GM21360 (cell line): ENCODE data around the gene MATR3.
"Not testable (repeated sequence)": the region's sequence is repeated elsewhere in the genome, so short reads cannot be mapped to it uniquely, and the experiment has no call there.

Experiments
- ATAC-seq: cut with Tn5 transposase; IDR thresholded peaks from one replicate; pipeline ENCODE4 v1.9.1; 2021; ENCODE audit warnings: mild to moderate bottlenecking, moderate library complexity; ENCODE audit not compliant: unreplicated experiment

The MATR3 gene, protein sequence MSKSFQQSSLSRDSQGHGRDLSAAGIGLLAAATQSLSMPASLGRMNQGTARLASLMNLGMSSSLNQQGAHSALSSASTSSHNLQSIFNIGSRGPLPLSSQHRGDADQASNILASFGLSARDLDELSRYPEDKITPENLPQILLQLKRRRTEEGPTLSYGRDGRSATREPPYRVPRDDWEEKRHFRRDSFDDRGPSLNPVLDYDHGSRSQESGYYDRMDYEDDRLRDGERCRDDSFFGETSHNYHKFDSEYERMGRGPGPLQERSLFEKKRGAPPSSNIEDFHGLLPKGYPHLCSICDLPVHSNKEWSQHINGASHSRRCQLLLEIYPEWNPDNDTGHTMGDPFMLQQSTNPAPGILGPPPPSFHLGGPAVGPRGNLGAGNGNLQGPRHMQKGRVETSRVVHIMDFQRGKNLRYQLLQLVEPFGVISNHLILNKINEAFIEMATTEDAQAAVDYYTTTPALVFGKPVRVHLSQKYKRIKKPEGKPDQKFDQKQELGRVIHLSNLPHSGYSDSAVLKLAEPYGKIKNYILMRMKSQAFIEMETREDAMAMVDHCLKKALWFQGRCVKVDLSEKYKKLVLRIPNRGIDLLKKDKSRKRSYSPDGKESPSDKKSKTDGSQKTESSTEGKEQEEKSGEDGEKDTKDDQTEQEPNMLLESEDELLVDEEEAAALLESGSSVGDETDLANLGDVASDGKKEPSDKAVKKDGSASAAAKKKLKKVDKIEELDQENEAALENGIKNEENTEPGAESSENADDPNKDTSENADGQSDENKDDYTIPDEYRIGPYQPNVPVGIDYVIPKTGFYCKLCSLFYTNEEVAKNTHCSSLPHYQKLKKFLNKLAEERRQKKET

DNA sequence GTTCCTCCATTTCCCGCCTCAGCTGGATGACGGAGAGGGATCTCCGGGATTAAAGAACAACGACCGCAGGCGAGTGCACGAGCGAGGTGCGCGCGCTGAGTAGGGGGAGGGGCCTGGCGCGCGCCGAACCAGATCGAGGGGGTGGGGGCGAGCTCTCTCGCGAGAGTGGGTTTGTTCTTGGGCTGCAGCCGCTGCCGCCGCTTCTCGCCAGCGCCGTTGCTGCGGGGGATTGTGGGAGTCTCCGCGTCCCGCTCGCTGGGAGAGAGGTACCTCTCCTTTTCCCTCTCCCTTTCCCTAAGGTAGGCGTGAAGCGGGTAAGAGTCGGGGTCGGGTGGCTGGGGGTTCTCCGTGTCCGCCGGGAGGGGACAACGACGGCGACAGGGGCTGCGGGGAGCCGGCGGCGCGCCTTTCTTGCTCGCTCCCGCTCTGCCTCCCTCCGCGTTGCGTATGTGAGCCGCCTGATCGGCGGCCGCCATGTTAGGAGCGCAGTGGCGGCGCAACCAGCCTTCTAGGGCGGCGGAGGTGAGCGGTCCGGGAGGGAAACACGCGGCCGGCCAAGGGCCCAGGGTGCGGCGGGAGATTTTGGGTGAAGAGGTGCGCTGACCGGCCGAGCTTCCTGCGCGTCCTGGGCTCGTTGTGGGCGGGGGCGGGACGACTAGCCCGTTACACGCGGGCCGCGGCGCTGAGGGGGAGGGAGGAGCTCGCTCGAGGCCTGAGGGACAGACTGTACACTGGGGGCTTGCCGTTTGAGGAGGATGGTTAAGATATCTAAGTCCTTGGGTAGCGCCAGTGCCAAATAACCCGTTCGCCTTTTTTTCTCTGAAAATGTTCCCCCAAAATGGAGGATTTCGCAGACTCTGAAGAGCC, at the start of gene MATR3:
TSS of gene MATR3 (plus strand) at position 234 of the 867 bp plus-strand sequence. CDS start 13,676 bp downstream, outside the sequence.
- peak; percentile 66 for ATAC-seq

DNA sequence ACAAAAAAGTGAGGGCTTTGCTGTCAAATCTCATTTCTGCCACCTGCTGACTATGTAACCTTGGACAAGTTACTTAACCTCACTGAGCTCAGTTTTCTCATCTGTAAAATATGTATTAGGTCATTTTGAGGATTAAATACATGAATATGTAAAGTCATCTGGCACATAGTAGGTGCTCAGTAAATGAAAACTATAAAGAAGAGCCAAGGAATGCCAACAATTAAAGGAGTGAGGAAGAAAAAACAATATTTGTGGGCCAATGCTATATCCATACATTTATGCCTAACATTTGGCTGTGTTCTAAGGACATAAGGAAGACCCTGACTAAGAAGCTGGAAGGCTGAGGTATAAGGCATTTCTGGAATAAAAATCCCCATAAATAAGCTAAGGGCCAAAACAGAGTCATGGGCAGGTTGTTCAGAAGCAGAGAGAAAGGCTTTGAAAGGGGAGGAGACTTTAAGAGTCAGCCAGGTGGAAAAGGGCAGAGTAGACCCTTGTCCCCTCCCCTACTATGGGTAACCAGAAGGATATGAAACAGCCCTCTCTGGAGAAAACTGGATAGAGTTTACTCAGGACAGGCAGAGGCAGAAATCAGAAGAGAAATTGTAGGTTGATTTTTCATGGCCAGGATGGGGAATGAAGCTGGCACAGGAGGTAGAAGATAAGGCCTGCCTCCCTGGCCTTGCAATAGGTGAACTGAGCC, 47.8 kb upstream of the MATR3 start:
- no peak for ATAC-seq

DNA sequence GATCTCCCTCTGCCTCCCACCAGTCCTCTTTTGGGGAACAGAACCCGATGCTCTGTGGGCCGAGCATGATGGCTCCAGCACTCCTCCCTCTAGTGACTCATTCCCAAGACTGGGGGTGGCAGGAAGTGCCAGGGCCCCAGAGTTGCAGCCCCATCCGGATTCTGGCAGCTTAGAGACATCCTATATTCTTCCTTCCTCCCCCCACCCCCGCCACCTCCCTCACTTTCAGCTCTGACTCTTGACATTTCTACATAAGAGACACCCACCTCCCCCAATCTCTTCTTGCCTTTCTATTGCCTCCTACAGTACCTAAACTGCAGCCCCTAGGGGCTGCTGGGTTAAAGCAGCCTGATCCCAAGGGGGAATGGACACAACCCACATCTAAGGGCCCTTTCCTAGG, 47.1 kb upstream of the MATR3 start:
- ATAC-seq = no peak

DNA sequence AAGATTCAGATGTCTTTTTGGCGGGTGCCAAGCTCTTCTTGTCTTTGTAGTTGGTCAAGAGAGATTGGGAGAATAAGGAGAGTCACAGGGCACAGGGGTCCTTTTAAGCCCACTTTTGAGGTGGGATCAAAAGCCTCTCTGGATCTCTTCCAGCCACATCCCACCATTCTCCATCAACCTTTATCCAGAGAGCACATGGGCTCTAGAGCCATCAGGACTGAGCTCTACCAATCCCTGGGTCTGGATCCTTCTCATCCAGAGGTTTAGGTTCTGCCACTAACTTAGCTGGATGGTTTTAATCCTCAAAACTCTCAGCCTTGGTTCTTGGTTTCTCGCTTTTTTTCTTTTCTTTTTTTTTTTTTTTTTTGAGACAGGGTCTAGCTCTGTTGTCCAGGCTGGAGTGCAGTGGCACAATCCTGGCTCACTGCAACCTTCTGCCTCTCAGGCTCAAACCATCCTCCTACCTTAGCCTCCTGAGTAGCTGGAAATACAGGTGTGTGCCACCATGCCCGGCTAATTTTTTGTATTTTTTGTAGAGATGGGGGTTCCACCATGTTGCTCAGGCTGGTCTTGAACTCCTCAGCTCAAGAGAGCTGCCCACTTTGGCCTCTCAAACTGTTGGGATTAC, 44.6 kb upstream of the MATR3 start:
- no peak for ATAC-seq

DNA sequence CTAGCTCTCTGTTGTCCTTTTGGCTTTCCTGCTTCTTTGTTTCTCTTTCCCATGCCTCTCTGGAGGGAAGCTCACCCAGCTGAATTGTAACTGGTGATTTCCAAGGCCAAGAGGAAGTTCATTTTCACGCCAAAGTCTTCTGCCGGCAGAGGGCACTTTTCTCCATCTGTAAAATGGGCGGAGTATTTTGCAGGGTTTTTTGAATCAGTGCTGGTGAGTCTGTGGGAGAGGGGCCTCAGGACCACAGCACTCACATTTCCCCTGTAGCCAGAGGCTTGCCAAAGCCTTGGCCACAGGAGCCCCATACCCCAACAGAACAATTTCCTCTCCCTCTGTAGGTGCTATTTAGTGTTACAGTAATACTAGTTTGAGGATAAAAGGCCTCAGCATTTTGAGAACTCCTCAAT, 42.3 kb upstream of the MATR3 start:
- no peak for ATAC-seq

DNA sequence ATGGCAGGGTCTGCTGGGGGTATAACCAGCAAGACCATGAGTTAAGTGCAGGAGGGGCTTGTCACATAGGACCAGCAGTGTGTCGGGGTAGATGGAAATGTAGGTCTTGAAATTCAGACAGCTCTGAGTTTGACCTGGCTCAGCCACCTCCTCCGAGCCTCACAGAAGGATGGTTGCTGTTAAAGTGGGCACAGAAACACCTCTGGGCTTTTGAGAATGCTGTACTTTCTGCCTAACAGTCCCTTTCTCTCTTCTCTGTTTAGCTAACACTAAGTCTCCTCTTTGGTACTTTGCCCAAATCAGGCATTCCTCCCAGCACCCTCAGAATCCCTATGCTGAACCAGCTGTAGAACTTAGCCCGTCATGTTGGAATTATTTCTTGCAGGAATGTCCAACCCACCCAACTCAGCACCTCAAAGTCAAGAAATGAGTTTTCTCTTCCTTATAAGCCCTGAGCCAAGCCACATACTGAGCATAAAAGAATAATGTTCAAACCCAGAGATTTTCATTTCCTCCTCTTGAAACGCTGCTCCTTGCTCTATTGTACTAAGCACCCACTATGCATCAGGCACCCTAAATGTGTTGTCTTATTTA, 41.7 kb upstream of the MATR3 start:
- ATAC-seq = no peak

DNA sequence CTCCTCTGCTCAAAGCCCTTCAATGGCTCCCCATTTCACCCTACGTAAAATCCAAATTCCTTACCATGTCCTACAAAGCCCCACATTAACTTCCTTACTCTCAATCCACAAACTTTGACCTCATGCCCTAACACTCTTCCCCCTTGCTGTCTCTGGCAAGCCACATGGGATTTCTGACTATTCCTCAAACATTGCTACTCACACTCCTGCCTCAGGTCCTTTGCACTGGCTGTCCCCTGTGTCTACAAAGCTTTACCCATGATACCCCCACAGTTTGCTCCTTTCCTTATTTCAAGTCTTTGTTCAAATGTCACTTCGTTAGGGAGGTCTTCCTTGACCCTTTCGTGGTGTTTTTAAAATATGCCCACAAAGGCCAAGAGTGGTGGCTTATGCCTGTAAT, 40.4 kb upstream of the MATR3 start:
- no peak for ATAC-seq

DNA sequence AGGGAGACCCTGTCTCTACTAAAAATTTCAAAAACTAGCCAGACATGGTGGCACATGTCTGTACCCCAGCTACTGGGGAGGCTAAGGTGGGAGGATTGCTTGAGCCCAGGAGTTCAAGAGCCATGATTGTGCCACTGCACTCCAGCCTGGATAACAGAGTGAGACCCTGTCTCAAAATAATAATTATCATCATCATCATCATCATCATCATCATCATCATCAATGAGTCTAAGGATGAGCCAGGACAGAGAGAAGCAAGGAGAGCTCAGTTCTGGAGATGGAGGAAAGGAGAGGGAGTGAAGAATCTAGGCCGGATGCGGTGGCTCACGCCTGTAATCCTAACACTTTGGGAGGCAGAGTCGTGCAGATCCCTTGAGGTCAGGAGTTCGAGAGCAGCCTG, 36.7 kb upstream of the MATR3 start:
- no peak for ATAC-seq

DNA sequence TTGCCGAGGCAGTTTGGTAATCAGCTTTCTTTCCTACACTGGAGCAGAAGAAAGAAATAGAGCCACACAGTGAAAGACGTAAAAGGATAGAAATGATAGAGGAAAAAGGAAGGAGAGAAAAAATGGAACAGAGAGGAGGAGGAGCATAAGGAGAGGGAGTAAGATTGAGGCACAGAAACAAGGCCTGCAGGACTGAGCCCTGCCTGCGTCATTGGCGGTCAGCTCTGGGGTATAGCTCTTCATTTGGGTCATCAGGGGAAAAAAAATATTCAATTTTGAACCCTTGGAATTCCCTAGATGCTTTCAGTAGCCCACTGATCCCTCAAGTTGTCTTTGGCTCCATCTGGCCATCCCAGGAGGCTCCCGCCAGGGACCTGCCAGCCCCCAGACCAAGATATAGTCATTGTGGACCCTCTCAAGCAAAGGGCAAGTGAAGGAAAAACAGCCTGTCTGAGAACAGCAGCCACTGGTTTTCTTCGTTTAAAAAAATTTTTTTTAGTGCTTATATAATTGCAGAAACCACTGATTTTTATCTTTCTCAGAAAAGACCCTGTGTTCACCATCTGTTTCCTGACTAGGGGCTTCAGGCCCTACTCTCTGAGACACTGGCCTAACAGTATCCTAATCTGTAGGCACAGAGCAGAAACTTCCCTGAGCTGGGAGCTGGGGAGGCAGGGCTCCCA, 31.3 kb upstream of the MATR3 start:
- ATAC-seq = no peak

DNA sequence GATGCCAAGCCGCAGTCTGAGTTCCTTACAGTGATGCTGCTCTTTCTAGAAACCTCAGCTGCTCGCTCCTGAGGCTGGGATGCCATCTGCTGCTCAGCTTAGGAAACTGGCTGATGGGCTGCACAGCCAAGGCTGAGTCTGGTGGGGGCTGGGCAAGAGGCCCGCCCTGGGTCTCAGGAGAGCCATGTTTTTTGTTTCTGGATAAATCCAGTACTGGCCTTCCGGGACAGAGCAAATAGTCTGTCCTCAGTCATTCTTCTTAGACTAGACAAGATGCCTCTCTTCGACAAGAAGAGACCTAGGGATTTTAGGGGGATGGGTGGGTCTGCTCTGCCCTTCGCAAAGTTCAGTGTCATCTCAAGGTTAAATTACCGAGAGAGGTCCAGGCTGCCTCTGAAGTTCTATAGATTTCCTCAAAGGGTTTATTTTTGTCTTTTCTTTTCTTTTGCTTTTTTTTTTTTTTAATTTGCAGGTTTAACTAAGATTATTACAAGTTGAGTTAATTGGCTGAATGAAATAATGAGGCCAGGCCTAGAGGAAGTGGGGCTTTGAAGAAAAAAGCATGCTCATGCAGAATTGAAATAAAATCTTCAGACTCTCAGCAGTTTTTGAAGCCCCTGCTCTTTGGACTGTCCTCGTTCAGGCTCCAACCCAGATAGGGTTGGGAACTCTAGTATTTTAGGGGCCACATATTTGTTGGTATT, 30.6 kb upstream of the MATR3 start:
- peak; percentile 68 for ATAC-seq

DNA sequence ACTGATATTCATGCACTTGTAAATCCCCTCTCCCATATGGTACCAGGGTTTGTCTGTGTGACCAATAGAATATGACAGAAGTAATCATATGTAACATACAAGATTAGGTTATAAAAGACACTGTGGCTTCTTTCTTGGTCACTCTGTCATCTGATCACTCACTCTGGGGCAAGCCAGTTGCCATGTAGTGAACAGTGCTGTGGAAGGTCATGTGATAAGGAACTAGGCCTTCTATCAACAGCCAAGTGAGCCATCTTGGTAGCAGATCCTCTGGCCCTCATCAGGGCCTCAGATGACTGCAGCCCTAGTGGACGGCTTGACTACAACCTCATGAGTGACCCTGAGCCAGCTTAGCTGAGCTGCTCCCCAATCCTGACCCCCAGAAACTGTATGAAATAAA, 30.0 kb upstream of the MATR3 start:
- no peak for ATAC-seq

DNA sequence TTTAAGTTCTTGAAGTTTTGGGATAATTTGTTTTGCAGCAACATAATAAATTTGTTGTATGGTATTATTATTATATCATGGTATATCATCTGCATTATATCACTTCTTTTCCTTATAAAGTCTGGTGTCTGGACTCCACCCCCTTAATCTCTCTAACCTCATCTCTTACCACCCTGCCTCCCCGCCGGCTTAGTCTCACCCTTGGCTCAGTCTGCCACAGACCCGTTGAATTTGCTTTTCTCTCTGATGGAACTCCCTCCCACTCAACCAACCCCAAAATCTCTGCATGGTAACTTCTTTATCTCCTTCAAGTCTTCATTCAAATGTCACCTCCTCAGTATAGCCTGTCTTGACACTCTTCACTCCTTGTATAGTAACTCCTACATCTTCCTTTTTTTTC, 29.6 kb upstream of the MATR3 start:
- no peak for ATAC-seq

DNA sequence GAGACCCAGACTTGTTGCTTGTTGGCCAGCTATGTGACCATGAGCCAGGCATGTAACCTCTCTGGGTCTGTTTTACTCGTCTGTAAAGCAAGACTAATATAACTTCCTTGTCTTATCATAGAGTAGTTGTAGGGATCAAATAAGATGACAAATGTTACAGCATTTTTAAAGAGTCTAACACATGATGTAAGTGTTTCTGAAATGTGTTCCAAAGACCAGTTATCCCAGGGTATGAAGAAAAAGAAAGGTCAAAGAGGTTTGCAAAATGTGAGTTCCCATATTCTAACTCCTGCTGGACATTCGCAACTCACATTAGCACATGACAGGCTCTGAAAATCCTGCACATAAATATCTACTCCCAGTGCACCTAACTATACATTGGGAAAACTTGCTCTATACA, 28.5 kb upstream of the MATR3 start:
- ATAC-seq = no peak

DNA sequence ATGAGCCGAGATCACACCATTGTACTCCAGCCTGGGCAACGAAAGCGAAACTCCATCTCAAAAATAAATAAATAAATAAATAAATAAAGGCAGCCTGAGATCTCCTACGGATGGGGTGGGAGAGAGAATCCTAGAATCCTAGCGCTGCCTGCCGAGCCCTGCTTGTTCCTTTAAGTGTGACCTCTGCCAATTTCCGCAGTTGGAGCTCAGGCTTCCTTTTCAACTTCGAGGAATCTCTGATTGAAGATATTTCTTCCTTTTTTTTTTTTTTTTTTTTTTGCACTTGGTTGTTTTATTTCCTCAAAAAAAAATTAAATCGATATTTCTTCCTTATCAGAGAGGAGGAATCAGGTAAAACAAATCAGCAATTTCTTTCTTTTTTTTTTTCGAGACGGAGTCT, 27.3 kb upstream of the MATR3 start:
- ATAC-seq = no peak

DNA sequence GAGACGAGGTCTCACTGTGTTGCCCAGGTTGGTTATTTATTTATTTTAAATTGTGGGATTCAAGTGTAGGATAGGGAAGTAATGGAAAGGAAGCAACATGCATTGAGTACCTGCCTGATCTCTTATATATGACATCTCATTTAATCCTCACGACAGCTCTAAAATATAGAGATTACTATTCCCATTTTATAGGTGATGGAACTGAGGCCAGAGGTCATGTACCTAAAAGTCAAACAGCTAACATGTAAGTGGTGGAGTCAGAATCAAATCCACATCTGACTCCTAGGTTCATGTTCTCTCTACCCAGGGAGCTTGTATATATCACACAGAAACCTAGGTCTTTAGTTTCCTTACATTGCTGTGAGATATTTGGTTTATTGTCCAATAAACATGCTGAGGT, 26.1 kb upstream of the MATR3 start:
- no peak for ATAC-seq

DNA sequence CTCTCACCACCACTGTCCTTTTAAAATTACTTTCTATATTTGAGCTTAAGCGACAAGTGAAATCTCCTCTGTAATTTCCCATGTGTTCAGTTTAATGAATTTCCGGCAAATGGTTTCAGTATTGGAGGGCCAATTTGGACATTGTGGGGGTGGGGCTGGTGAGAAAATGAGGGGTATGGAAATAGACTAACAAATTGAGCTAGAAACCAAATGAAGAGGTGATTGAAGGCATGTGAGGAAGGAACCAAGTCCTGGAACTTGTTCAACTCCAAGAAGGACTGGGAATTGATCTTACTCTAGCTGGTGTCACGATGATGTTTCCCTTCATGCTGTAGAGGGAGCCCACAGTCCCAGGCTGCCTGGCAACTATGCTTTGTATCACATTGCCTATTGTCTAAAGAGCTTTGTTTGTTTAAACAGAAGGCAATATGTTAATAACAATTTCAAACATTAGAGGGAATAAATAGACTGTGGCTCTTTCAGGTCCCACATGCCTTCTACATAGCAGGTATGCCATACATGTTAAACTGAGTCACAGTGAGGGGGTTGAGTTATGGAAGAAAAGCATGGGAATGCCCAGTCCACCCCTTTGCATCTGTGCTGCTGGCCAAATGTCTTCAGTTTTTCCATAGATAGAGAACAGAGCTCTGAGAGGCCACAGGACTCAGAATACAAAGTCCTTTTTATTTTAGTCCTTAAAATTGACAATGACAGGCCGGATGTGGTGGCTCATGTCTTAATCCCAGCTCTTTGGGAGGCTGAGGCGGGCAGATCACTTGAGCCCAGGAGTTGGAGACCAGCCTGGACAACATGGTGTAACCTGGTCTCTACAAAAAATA, 25.0 kb upstream of the MATR3 start:
- no peak for ATAC-seq

DNA sequence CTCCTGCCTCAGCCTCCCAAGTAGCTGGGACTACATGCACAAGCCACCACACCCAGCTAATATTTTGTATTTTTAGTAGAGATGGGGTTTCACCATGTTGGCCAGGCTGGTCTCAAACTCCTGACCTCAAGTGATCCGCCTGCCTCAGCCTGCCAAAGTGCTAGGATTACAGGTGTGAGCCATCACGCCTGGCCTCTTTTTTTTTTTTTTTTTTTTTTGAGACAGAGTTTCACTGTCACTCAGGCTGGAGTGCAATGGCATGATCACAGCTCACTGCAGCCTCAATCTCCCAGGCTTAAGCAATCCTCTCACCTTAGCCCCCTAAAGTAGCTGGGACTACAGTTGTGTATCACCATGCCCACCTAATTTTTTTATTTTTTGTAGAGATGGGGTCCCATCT, 22.8 kb upstream of the MATR3 start:
- ATAC-seq = not testable (repeated sequence)
